ENCODE data around the gene TAPT1.

The TAPT1 gene

GRCh38 chr4:16218950-16219349, 7.3 kb downstream of the TAPT1 start:
- TF ChIP-seq TAF1 (IDR thresholded peaks at IDR 0.05; ENCODE audit: low read depth) (no peak), RAD21 (IDR thresholded peaks at IDR 0.05; ENCODE audit: low read depth) (no peak), EGR1 (IDR thresholded peaks at IDR 0.05) (no peak), TEAD4 (IDR thresholded peaks at IDR 0.05) (no peak), NFIC (IDR thresholded peaks at IDR 0.05) (no peak), REST (IDR thresholded peaks at IDR 0.05; ENCODE audit: low read depth) (no peak), MAX (IDR thresholded peaks at IDR 0.05) (no peak), CREB1 (IDR thresholded peaks at IDR 0.05; ENCODE audit: low read depth) (no peak), TCF12 (IDR thresholded peaks at IDR 0.05; ENCODE audit: low read depth) (no peak), ZBTB7A (IDR thresholded peaks at IDR 0.05; ENCODE audit: low read depth) (no peak), EP300 (IDR thresholded peaks at IDR 0.05; ENCODE audit: borderline replicate concordance) (no peak), YY1 (IDR thresholded peaks at IDR 0.05; ENCODE audit: low read depth) (no peak), CEBPB (IDR thresholded peaks at IDR 0.05) (no peak), FOXM1 (IDR thresholded peaks at IDR 0.05; ENCODE audit: borderline replicate concordance, low read depth) (no peak)
- TF ChIP-seq, protein P1, sequence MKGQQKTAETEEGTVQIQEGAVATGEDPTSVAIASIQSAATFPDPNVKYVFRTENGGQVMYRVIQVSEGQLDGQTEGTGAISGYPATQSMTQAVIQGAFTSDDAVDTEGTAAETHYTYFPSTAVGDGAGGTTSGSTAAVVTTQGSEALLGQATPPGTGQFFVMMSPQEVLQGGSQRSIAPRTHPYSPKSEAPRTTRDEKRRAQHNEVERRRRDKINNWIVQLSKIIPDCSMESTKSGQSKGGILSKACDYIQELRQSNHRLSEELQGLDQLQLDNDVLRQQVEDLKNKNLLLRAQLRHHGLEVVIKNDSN (IDR thresholded peaks at IDR 0.05) = no peak

- TF ChIP-seq, protein P1 (IDR thresholded peaks at IDR 0.05) = no peak
Observed at GRCh38 chr4:16217300-16218051, 8.8 kb downstream of the TAPT1 start.

DNA sequence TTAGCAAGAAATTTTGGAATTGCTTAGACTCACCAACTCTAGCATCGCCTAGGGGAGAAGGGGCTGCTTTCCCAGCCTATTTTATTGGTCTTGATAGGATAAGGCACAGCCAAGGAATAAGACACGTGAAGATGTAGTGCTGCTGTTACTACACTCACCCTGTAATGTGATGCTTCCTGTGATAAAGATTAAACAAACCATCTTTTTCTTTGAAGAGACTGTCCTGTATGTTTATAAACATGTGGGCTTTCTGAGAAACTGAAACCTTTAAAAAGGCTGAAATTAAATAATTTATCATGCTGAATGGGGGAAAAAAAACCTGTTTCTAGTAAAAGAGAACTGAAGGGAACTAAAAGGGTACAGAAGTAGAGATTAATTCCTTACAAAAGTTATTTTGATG, 13.2 kb downstream of the TAPT1 start:
- TF ChIP-seq MAX (IDR thresholded peaks at IDR 0.05) = no peak
- no peak for TF ChIP-seq FOXM1 (IDR thresholded peaks at IDR 0.05; ENCODE audit: borderline replicate concordance, low read depth)
- no peak for TF ChIP-seq EGR1 (IDR thresholded peaks at IDR 0.05)
- no peak for TF ChIP-seq CEBPB (IDR thresholded peaks at IDR 0.05)
- no peak for TF ChIP-seq TEAD4 (IDR thresholded peaks at IDR 0.05)
- no peak for TF ChIP-seq NFIC (IDR thresholded peaks at IDR 0.05)
- no peak for TF ChIP-seq YY1 (IDR thresholded peaks at IDR 0.05; ENCODE audit: low read depth)
- no peak for TF ChIP-seq ZBTB7A (IDR thresholded peaks at IDR 0.05; ENCODE audit: low read depth)
- TF ChIP-seq RAD21 (IDR thresholded peaks at IDR 0.05; ENCODE audit: low read depth) = no peak
- TF ChIP-seq TCF12 (IDR thresholded peaks at IDR 0.05; ENCODE audit: low read depth) = no peak
- no peak for TF ChIP-seq REST (IDR thresholded peaks at IDR 0.05; ENCODE audit: low read depth)
- no peak for TF ChIP-seq TAF1 (IDR thresholded peaks at IDR 0.05; ENCODE audit: low read depth)
- TF ChIP-seq CREB1 (IDR thresholded peaks at IDR 0.05; ENCODE audit: low read depth) = no peak
- no peak for TF ChIP-seq EP300 (IDR thresholded peaks at IDR 0.05; ENCODE audit: borderline replicate concordance)
- TF ChIP-seq, protein P1 (IDR thresholded peaks at IDR 0.05) = no peak

DNA sequence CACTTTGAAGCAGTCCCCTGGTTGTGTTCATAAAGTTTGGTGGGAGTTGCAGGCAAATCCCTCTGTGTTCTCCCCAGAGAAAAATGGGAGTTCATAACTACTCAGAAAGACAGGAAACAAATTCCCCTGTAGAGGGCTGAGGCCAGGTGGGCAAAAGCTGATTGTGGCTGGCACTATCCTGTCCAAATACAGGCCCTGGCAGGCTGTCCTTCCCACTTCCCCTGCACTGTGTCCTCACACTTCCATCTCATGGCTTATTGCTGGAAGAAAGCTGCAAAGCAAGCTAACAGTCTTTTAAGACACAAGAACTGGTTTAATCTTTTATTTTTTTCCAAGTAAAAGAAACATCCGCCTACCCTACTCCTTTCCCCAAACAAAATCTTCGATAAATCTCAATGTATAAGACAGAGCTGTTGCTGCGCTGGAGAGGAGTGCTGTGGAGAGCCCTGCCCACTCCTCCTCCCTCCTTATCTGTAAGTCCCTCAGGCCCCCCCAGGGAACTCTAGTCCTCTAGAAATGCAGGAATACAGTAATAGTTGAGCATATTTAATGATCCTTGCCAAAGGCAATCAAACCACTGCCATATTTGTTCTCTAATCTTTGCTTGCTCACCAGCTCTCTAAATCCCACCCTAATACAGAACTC, 14.0 kb downstream of the TAPT1 start:
- TF ChIP-seq MAX (IDR thresholded peaks at IDR 0.05) = no peak
- no peak for TF ChIP-seq CEBPB (IDR thresholded peaks at IDR 0.05)
- TF ChIP-seq TEAD4 (IDR thresholded peaks at IDR 0.05) = no peak
- TF ChIP-seq RAD21 (IDR thresholded peaks at IDR 0.05; ENCODE audit: low read depth) = no peak
- no peak for TF ChIP-seq EP300 (IDR thresholded peaks at IDR 0.05; ENCODE audit: borderline replicate concordance)
- TF ChIP-seq, protein P1 (IDR thresholded peaks at IDR 0.05) = no peak
- TF ChIP-seq FOXM1 (IDR thresholded peaks at IDR 0.05; ENCODE audit: borderline replicate concordance, low read depth) = no peak
- no peak for TF ChIP-seq YY1 (IDR thresholded peaks at IDR 0.05; ENCODE audit: low read depth)
- TF ChIP-seq EGR1 (IDR thresholded peaks at IDR 0.05) = no peak
- TF ChIP-seq CREB1 (IDR thresholded peaks at IDR 0.05; ENCODE audit: low read depth) = no peak
- TF ChIP-seq ZBTB7A (IDR thresholded peaks at IDR 0.05; ENCODE audit: low read depth) = no peak
- TF ChIP-seq REST (IDR thresholded peaks at IDR 0.05; ENCODE audit: low read depth) = no peak
- no peak for TF ChIP-seq NFIC (IDR thresholded peaks at IDR 0.05)
- TF ChIP-seq TCF12 (IDR thresholded peaks at IDR 0.05; ENCODE audit: low read depth) = no peak
